GM10847 (cell line): Measurements from ENCODE around the gene CLEC4G.

Source experiments
- POLR2A ChIP-seq: IDR thresholded peaks from 2 replicates; pipeline ENCODE4 v1.6.1; 2011; ENCODE audit not compliant: insufficient read length; ENCODE audit errors: extremely low read depth

Gene CLEC4G, protein sequence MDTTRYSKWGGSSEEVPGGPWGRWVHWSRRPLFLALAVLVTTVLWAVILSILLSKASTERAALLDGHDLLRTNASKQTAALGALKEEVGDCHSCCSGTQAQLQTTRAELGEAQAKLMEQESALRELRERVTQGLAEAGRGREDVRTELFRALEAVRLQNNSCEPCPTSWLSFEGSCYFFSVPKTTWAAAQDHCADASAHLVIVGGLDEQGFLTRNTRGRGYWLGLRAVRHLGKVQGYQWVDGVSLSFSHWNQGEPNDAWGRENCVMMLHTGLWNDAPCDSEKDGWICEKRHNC

DNA sequence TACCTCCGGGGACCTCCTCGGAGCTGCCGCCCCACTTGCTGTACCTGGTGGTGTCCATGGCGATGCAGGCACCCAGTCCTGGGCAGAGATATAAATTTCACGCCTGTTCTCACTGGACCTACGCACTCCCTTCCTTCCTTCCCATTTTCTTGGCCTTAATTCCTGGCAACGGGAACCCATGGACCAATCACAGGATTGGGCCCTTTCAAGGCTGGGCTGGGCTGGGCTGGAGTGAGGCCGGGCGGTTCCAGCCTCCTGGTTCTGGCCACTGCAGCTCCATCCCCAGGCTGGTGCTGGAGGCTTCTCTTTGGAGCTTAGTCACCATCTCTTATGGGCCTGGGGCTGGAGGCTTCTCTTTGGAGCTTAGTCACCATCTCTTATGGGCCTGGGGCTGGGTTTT lies at the start of gene CLEC4G:
Gene CLEC4G (minus strand): TSS at position 66 of the 400 bp plus-strand sequence. CDS start 8 bp downstream, at position 58.
- no peak for TF ChIP-seq POLR2A

DNA sequence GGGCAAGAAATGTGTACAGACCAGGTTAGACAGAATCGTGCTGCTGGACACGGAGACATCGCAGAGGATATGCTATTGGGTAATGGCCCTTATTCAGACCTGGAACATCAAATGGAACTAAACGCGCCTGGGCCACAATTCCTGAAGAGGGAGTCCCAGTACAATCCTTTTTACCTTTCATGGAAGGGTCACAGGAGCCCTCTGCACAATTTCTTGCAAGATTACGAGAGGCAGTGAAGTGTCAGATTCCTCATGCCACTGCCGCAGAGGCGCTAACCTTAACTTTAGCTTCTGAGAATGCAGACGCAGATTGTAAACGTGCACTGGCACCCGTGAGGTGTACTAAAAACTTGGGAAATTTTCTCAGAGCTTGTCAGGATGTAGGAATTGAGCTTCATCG lies 49.2 kb upstream of the CLEC4G start:
- no peak for TF ChIP-seq POLR2A

- no peak for TF ChIP-seq POLR2A
Observed at GRCh38 chr19:7779631-7780486, 47.9 kb upstream of the CLEC4G start.

DNA sequence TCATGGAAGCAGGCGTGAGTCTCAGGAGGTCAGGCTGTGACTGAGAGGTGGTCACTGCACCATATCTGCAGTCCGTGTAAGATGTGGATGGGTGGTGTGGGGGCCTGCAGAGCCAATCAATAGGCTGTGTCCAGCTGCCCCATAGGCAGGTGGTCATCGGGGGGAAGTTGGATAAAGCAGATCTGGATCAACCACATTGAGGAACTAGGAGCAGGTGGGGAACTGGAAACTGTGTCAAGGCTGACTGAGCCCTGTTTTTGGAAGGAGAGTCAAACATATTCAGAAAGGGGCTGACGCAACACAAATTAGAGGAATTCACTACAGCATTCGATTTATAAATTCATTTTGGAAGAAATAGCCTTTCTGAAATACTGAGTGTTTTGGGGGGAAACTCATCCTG lies 46.2 kb upstream of the CLEC4G start:
- no peak for TF ChIP-seq POLR2A

GRCh38 chr19:7775761-7776160 lies 43.9 kb upstream of the CLEC4G start:
- no peak for TF ChIP-seq POLR2A

- TF ChIP-seq POLR2A = no peak
Observed at GRCh38 chr19:7773841-7774240, 41.9 kb upstream of the CLEC4G start.

- TF ChIP-seq POLR2A = no peak
Observed at GRCh38 chr19:7772752-7773291, 40.9 kb upstream of the CLEC4G start.

DNA sequence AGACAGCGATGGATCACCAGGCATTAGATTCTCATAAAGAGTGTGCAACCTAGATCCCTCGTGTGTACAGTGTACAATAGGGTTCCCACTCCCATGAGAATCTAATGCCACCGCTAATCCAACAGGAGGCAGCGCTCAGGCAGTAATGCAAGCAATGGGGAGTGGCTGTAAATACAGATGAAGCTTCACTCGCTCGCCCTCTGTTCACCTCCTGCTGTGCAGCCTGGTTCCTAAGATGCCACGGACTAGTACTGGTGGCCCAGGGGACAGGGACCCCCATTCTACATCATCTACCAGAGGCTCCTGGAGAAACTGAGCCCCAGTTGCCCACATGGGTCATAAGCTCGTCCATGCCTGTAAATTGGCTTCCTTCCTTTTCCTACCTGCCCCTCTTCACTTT lies 39.2 kb upstream of the CLEC4G start:
- TF ChIP-seq POLR2A = no peak

GRCh38 chr19:7769171-7769570 lies 37.3 kb upstream of the CLEC4G start:
- no peak for TF ChIP-seq POLR2A

GRCh38 chr19:7767487-7767886 lies 35.6 kb upstream of the CLEC4G start:
- no peak for TF ChIP-seq POLR2A

DNA sequence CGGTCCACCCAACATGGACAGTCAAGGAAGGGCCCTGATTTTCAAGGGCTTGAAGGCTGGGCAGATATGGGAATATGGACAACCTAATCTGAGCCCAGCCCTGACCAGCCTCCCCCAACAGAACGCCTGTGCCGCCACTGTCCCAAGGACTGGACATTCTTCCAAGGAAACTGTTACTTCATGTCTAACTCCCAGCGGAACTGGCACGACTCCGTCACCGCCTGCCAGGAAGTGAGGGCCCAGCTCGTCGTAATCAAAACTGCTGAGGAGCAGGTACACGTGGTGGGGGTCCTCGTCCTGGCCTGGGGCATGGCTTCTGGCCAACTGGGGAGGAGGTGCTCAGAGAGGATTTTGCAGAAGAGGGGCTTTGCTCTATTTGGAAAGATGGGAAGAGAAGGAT lies 34.6 kb upstream of the CLEC4G start:
- TF ChIP-seq POLR2A = no peak

- TF ChIP-seq POLR2A = no peak
Observed at GRCh38 chr19:7763696-7764095, 31.8 kb upstream of the CLEC4G start.

DNA sequence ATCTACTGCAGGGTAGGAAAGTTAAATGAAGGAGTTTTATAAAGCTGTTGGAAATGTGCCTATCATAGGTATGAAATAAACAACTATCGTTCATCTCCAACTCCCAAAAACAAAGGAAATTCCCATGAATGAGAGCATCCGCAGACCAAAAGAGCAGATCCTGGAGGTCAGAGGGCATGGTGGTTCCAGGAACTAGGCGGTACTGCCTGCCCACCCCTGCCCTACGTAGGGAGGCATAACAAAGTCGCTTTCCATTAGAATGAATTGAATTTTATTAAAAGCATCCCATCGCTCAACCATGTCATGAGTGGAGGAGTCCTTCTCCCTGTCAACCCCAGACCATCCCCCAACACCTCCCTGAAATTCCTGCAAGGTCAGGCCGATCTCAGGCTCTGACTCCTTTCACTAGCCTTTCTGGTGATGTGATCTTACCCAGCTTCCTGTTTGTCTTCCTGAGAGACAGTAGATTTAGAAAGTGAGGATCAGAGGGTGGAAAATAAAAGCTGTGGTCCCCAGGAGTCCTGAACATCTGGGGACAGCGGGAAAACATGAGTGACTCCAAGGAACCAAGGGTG lies 30.9 kb upstream of the CLEC4G start, which contains the start of gene CLEC4M:
Gene CLEC4M (plus strand): TSS at position 525 of the 575 bp plus-strand sequence. CDS start 24 bp downstream, at position 549.
- no peak for TF ChIP-seq POLR2A

- no peak for TF ChIP-seq POLR2A
Observed at GRCh38 chr19:7759156-7759555, 27.2 kb upstream of the CLEC4G start.

DNA sequence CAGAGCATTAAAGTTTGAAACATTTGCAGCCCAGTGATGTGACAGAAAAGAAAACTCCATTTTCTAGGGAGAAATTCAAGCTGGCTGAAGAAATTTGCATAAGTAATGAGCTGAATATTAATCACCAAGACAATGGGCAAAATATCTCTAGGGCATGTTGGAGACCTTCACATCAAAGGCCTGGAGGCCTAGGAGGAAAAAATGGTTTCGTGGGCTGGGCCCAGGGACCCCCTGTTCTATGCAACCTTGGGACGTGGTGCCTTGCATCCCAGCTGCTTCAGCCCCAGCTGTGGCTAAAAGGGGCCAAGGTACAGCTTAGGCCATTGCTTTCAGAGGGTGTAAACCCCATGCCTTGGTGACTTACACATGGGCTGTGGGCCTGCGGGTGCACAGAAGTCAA lies 25.4 kb upstream of the CLEC4G start:
- no peak for TF ChIP-seq POLR2A

GRCh38 chr19:7756258-7756657 lies 24.3 kb upstream of the CLEC4G start:
- TF ChIP-seq POLR2A = no peak

DNA sequence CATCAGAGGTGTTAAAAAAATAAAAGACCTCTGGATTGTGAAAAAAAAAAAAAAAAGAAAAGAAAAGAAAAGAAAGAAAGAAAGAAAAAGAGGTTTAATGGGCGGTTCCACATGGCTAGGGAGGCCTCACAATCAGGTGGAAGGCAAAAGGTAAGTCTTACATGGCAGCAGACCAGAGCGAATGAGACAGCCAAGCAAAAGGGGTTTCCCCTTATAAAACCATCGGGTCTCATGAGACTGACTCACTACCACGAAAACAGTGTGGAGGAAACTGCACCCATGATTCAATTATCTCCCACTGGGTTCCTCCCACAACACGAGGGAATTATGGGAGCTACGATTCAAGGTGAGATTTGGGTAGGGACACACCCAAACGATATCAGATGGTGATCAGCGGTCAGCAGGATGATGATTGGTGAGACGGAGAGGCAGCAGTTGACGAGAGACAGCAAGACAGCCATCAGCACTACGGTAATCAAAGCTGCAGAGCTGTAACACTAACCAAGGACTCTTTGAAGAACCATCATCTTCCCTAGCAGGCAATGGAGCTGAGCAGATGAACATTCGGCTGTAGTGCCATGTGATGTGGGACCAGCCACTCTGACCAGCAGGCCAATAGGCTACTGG lies 19.4 kb upstream of the CLEC4G start:
- no peak for TF ChIP-seq POLR2A
